Measurements from ENCODE around the gene GNG14. TPM values are rescaled to one million over a fixed set of nuclear protein-coding genes. Genes with fewer than 3 reads are reported as not detected.

GNG14 gene
- total RNA-seq, 1 experiment from 2014 or later = not detected

DNA sequence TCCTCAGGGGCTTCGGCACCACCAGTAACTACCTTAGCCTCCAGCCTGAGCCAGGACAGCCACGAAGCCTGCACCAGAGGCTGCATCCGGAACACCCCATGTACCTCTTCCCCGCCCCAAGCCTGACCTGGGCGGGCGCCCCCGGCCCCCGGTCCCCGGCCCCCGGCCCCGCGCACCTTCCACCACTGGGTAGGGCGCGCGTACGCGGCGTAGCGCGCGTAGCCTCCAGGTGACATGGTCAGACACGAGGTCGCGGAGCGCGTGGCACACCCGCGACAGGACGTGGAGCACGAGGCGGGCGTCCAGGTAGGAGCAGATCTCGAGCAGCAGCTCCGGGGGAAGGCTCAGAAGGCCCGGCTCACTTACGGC, 8.2 kb downstream of the GNG14 start:
- no TSS peak for BruUV-seq (replicated peaks)
- ATAC-seq = peak; percentile 46
- Histone ChIP-seq H3K4me3 (replicated peaks in 1 of 2; ENCODE audit: low read depth in 1 of 2, low read length in 2 of 2) (peak overlapping the region; percentile 88 to 92), H3K4me1 (ENCODE audit: control insufficient read depth in 1 of 2, insufficient read depth in 2 of 2, low read length in 2 of 2) (peaks cover 9 to 23% of the 10 kb centered on the region in 2 experiments; a peak in 3 of 4 replicates), H3K36me3 (ENCODE audit: control insufficient read depth in 1 of 2, insufficient read depth in 2 of 2, low read length in 2 of 2) (peaks cover 11 to 17% of the 10 kb centered on the region in 2 experiments; a peak in 3 of 4 replicates), H3K4me2 (ENCODE audit: low read length) (peak overlapping the region; percentile 93), H3K9ac (ENCODE audit: low read length) (peak overlapping the region; percentile 90), H2AFZ (ENCODE audit: low read depth, low read length, poor library complexity, severe bottlenecking) (no peak overlapping the region), H3K9me2 (ENCODE audit: insufficient read depth) (no peaks in the 10 kb centered on the region), H3K9me3 (ENCODE audit: control insufficient read depth in 1 of 2, insufficient read depth in 1 of 2, low read depth in 1 of 2, low read length in 2 of 2) (no peaks in the 10 kb centered on the region), H3K27me3 (ENCODE audit: insufficient read depth, low read length) (no peaks in the 10 kb centered on the region), H3K27ac (ENCODE audit: low read depth, low read length) (peak overlapping the region; percentile 53), H4K20me1 (ENCODE audit: insufficient read depth) (no peaks in the 10 kb centered on the region), H3K79me2 (ENCODE audit: insufficient read depth, low read length) (peaks cover 10% of the 10 kb centered on the region; the same call in 1 of the 2 replicates)
- DNase-seq (ENCODE audit: low read depth, low spot score) = no peak
- RAD21 ChIA-PET (ENCODE audit: low non-redundant PET in 1 of 2, low total read pairs in 2 of 2, uncharacterized antibody in 2 of 2, unreplicated experiment in 2 of 2) = no interaction called here
- CTCF ChIA-PET = no interaction called here
- intact Hi-C loops (cut with micrococcal nuclease) = no loop called here
- TF ChIP-seq EZH2 (IDR thresholded peaks at IDR 0.05) (no peak), SRF (IDR thresholded peaks at IDR 0.05; ENCODE audit: low read depth) (no peak), SIN3A (IDR thresholded peaks at IDR 0.05; ENCODE audit: low read depth) (no peak), YY1 (IDR thresholded peaks at IDR 0.05; ENCODE audit: extremely low read depth, insufficient replicate concordance, low read depth, low read length) (no peak), CBX3 (IDR thresholded peaks at IDR 0.05; ENCODE audit: low read depth) (no peak), POLR2AphosphoS5 (IDR thresholded peaks at IDR 0.05; ENCODE audit: low read depth, low read length) (no peak), SP1 (IDR thresholded peaks at IDR 0.05; ENCODE audit: low read depth) (no peak)
- TF ChIP-seq, protein P1, sequence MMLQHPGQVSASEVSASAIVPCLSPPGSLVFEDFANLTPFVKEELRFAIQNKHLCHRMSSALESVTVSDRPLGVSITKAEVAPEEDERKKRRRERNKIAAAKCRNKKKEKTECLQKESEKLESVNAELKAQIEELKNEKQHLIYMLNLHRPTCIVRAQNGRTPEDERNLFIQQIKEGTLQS (IDR thresholded peaks at IDR 0.05) = no peak
- POLR2A ChIA-PET = interaction anchor here (1.5 to 1.6 kb wide), 2 partner anchors 14 to 87 kb away, joined by 3 to 8 read pairs; partner anchors contain the start of gene DHPS
